Activated T-cell treated with anti-CD3 and anti-CD28 coated beads for 4 hours (primary cell): ENCODE data around the gene NBAS.
"Not testable (repeated sequence)": the region's sequence is repeated elsewhere in the genome, so short reads cannot be mapped to it uniquely, and the experiment has no call there.

Experiments used
- DNase-seq: peaks from one replicate; pipeline ENCODE4 v3.0.0-alpha.2; 2020

Gene NBAS

GRCh38 chr2:15557887-15558311 is 3.2 kb downstream of the NBAS start:
- no peak for DNase-seq

- DNase-seq = no peak
These were observed 4.7 kb downstream of the NBAS start for GRCh38 chr2:15556311-15556930.

- no peak for DNase-seq
These were observed 5.4 kb downstream of the NBAS start for GRCh38 chr2:15555760-15556193.

GRCh38 chr2:15554525-15555218 is 6.5 kb downstream of the NBAS start:
- no peak for DNase-seq

- no peak for DNase-seq
These were observed 7.2 kb downstream of the NBAS start for GRCh38 chr2:15553951-15554350.

DNA sequence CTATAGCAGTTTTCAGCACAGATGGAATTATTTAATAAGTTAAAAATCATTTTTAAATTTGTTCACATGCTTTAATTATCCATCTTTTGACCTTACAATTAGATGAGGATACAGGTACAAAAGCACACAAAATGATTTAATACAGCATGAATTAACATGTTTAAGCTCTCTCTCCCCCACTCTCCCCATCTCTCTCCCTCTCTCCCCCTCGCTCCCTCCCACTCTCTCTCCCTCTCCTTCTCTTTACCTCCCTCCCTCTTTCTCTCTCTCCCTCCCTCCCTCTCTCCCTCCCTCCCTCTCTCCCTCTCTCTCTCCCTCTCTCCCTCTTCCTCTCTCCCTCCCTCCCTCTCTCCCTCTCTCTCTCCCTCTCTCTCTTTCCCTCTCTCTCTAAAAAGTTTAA is 7.6 kb downstream of the NBAS start:
- no peak for DNase-seq

- DNase-seq = no peak
These were observed 12.2 kb downstream of the NBAS start for GRCh38 chr2:15548974-15549373.

DNA sequence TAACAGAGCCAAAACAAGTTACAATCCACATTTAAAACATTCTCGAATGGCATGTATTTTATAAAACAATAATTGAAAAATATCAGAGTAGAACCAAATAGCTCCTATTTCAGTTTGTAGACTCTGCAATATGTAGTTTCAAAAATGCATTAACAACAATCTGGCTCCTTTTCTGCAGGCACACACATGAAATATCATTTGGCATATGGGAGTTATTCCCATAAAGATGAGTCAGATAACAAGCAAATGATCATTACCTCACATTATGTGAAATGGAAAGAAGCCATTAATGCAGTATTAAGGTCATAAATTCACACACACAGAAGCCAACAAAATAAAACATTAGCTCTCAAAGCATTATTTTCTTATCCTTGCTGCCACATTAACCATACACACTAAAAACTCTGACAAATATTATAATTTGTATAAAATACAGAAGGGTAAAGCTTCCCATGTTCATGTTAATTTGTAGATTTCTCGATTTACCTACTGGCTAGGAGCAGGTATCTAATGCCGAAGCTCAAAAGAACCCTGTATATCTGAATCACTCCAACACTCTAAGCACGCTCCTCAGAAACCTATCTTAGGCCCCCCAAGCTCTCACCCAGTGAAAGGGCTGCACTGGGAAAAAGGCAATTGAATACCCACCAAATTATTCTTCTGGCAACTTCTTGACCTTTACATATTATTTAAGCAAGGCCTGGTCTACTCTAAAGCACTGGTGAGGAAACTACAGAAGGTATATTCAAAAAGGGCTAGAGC is 13.8 kb downstream of the NBAS start:
- no peak for DNase-seq

GRCh38 chr2:15546297-15547098 is 14.6 kb downstream of the NBAS start:
- DNase-seq = no peak

DNA sequence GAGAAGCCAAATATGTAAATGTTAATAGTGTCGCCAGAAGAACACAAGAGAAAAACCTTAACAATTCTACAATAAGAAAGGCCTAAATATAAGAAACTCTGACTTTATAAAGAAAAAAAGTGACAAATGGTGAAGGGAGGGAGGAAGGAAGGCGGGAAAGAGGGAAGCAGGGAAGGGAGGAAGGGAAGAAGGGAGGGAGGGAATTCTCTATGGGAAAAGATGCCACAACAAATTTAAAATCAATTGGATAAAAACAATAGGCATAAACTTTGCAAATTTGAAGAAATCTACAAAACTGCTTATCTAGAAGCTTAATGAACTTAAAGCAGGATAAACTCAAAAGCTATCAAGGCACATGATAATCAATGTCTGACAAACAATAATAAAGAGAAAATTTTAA is 16.9 kb downstream of the NBAS start:
- DNase-seq = no peak

DNA sequence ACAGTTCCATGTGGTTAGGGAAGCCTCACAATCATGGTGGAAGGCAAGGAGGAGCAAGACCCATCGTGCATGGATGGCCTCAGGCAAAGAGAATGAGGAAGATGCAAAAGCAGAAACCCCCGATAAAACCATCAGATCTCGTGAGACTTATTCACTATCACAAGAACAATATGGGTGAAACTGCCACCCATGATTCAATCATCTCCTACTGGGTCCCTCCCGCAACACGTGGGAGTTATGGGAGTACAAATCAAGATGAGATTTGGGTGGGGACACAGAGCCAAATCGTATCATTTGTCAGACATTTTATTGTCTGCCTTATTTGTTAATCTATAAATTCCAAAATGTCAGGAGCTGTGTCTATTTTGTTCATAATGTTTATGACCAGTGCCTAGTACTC is 17.6 kb downstream of the NBAS start:
- DNase-seq = no peak

- no peak for DNase-seq
These were observed 18.1 kb downstream of the NBAS start for GRCh38 chr2:15543053-15543452.

GRCh38 chr2:15542269-15542668 is 18.9 kb downstream of the NBAS start:
- DNase-seq = not testable (repeated sequence)

DNA sequence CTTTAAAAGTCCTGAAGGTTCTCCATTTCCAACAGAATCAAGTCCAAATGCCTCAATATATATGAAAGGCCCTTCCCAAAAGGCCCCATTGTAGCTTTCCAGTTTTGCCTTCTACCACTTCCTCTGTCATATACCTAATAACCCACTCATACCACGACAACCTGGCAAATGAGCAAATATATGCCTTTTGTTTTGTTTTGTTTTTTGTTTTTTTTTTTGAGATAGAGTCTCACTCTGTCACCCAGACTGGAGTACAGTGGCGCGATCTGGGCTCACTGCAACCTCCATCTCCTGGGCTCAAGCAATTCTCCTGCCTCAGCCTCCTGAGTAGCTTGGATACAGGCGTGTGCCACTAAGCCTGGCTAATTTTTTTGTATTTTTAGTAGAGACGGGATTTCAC is 20.6 kb downstream of the NBAS start:
- DNase-seq = not testable (repeated sequence)

- no peak for DNase-seq
These were observed 21.1 kb downstream of the NBAS start for GRCh38 chr2:15539999-15540398.

DNA sequence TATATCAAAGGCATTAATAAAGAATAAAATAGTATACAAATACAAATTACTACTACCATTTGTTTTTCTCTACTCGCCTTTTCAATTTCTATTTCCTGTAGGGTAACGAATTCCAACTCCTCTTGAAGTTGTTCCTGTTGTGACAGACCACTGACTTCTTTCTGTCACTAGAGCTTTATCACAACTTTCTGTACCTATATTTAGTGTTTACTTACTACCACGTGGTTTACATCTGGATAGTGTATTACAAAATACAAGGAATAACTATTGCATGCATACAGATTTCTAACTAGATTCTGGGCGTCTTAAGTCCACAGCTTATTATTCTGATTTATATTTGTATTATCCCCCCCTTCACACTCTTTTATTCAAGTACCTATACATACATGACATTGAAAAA is 22.3 kb downstream of the NBAS start:
- no peak for DNase-seq

GRCh38 chr2:15533860-15534480 is 27.2 kb downstream of the NBAS start:
- DNase-seq = no peak

DNA sequence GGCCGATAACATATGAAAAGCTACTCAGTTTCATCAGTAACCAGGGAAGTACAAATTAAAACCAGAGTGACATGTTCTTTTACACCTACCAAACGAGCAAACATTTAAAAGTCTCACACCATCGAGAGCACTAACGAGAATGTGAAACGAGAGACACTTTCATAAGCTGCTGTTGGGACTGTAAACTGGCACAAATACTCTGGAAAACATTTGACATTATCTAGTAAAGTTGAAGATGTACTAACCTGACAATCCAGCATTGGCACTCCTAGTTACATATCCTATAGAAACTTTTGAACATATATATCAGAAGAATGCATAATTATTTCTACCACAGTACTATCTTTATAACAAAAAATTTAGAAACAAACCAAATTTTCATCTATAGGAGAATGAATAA is 28.1 kb downstream of the NBAS start:
- DNase-seq = no peak

DNA sequence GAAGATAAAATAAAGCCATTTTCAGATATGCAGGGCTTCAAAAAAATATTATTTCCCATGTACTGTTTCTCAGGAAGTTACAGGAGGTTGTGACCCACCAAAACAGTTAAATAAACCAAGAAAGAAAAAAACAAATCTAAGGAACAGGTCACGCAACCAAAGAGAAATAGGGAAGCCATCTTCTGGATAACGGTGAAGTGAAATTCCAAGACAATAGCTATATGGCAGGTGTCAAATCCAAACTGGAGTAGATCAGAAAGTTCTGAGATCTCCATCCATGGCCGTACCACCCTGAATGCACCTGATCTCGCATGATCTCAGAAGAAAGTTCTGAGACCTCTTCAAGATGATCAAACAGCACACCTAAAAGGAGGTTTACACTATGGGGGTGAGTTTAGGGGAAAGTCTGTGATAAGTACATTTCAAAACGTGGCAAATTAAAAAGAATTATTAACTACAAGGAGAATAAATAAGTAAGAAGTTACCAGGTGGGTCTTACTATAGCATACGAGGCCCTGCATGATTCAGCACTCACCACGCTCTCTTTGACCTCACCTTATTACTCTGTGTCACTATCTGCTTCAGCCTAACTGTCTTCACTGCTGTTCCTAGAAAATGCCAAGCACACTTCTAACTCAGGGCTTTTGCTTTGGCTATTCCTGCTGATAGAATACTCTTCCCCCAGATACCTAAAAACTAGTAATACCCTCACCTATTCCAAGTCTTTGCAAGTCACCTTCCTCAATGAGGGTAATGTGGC is 29.9 kb downstream of the NBAS start:
- no peak for DNase-seq

- DNase-seq = no peak
These were observed 33.9 kb downstream of the NBAS start for GRCh38 chr2:15527074-15527739.

GRCh38 chr2:15521641-15522181 is 39.4 kb downstream of the NBAS start:
- DNase-seq = no peak
